Adipocyte (in vitro differentiated cells): Measurements from ENCODE around the gene SYTL5.
A peak's percentile ranks its signal among the peaks of the same experiment; 100 is the strongest.

Experiments
- DNase-seq: peaks from one replicate; pipeline ENCODE4 v3.0.0-alpha.2; 2015; ENCODE audit warnings: low read depth
- H3K27me3 ChIP-seq: replicated peaks from 2 replicates; pipeline ENCODE4 v1.7.0; 2013; ENCODE audit warnings: mild to moderate bottlenecking, low read length, moderate library complexity; ENCODE audit not compliant: control insufficient read depth, insufficient read depth
- H3K36me3 ChIP-seq: 2 replicates; pipeline ENCODE4 v1.7.0; 2013; ENCODE audit warnings: low read length, mild to moderate bottlenecking, moderate library complexity; ENCODE audit not compliant: control insufficient read depth, insufficient read depth, severe bottlenecking
- H3K4me1 ChIP-seq: 2 replicates; pipeline ENCODE4 v1.7.0; 2013; ENCODE audit warnings: mild to moderate bottlenecking, low read length, moderate library complexity; ENCODE audit not compliant: control insufficient read depth, insufficient read depth
- H3K4me3 ChIP-seq: 2 replicates; pipeline ENCODE4 v1.7.0; 2013; ENCODE audit warnings: mild to moderate bottlenecking, low read length, moderate library complexity
- H3K9ac ChIP-seq: 2 replicates; pipeline ENCODE4 v1.7.0; 2013; ENCODE audit warnings: mild to moderate bottlenecking, low read length, moderate library complexity
- H3K9me3 ChIP-seq: 2 replicates; pipeline ENCODE4 v1.7.0; 2013; ENCODE audit warnings: mild to moderate bottlenecking, low read length, moderate library complexity; ENCODE audit not compliant: control insufficient read depth

Gene SYTL5

GRCh38 chrX:37993176-37993575, 13.2 kb upstream of the SYTL5 start:
- Histone ChIP-seq H3K9ac (no peak overlapping the region), H3K27me3 (peaks cover 7% of the 10 kb centered on the region), H3K9me3 (no peaks in the 10 kb centered on the region), H3K4me3 (no peak overlapping the region), H3K4me1 (peaks cover 3% of the 10 kb centered on the region), H3K36me3 (no peaks in the 10 kb centered on the region)
- DNase-seq: no peak

DNA sequence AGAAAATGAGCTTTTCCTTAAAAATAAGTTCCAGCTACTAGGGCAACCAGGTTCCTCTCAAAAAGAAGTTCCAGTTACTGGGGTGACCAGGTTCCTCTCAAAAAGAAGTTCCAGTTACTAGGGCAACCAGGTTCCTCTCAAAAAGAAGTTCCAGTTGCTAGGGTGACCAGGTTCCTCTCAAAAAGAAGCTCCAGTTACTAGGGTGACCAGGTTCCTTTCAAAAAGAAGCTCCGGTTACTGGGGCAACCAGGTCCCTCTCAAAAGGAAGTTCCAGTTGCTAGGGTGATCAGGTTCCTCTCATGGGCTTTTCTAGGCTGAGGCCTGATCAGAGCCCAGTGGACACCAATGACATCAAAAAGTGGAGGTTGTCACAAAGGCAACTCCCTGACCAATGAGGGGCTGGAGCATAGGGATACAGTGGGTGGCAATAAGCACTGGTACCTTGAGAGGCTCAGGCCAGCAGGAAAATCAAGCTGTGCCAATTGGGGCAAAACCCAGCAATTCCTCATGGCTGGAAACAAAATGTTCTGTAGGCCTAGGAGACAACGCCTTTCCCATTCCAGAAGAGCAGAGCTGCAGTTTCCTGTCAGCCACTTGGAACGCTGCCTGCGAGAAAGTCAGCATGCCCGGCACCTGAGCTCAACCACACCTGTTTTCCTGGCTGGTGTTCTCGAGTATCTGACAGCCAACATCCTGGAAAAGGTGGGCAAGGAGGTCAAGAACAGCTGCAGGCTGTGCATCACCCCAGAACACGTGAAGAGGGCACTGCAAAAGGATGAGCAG, 12.3 kb upstream of the SYTL5 start:
- Histone ChIP-seq H3K27me3 (peaks cover 7% of the 10 kb centered on the region), H3K9ac (no peak overlapping the region), H3K9me3 (no peaks in the 10 kb centered on the region), H3K4me3 (no peak overlapping the region), H3K36me3 (no peaks in the 10 kb centered on the region), H3K4me1 (no peaks in the 10 kb centered on the region)
- no peak for DNase-seq

- Histone ChIP-seq H3K4me1 (no peaks in the 10 kb centered on the region), H3K9ac (no peak overlapping the region), H3K9me3 (no peaks in the 10 kb centered on the region), H3K27me3 (peaks cover 7% of the 10 kb centered on the region), H3K4me3 (no peak overlapping the region), H3K36me3 (no peaks in the 10 kb centered on the region)
- DNase-seq: no peak
Observed at GRCh38 chrX:37995428-37995827, 10.9 kb upstream of the SYTL5 start.

DNA sequence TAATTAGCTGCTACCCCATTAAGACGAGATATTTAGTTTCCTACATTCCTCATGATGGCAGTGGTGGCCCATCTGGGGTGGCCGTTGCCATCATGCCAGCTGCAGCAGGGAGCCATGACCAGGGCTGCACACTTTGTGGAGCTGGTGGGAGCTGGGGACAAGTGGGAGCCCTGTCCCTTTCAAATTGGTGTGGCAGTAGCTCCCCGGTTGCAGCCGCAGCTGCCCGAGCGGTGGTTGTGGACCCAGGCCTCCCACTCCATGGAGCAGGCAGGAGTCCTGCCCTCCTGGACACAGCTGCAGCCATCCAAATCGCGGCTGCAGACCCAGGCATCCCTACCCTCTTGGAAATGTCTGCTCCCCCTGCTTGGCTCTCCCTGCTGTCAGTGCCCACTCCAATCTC, 9.3 kb upstream of the SYTL5 start:
- Histone ChIP-seq H3K4me1 (no peaks in the 10 kb centered on the region), H3K4me3 (no peak overlapping the region), H3K27me3 (peaks cover 7% of the 10 kb centered on the region), H3K9ac (no peak overlapping the region), H3K36me3 (no peaks in the 10 kb centered on the region), H3K9me3 (no peaks in the 10 kb centered on the region)
- no peak for DNase-seq

GRCh38 chrX:37998586-37999262, 7.6 kb upstream of the SYTL5 start:
- no peaks in the 10 kb centered on the region for H3K4me1 ChIP-seq
- H3K36me3 ChIP-seq: no peaks in the 10 kb centered on the region
- H3K9ac ChIP-seq: no peak overlapping the region
- peaks cover 7% of the 10 kb centered on the region for H3K27me3 ChIP-seq
- DNase-seq: peak; percentile 17
- H3K9me3 ChIP-seq: no peaks in the 10 kb centered on the region
- no peak overlapping the region for H3K4me3 ChIP-seq

DNA sequence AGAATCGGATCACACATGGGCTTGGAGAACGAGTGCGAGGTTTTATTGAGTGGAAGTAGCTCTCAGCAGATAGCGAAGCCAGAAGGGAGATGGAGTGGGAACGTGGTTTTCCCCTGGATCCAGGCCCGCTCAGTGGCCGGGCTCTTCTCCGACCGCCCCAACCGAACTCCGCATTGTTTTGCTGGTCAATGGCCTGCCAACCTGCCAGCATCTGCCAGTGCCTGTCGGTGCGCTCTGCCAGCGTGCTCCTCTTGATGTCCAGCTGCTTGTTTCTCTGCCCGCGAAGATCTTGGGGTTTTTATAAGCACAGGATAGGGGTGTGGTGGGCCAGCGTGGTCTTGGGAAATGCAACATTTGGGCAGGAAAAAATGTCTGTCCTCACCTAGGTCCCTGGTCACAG, 5.6 kb upstream of the SYTL5 start:
- H3K9ac ChIP-seq: no peak overlapping the region
- no peaks in the 10 kb centered on the region for H3K36me3 ChIP-seq
- DNase-seq: no peak
- peaks cover 7% of the 10 kb centered on the region for H3K27me3 ChIP-seq
- H3K4me1 ChIP-seq: no peaks in the 10 kb centered on the region
- peaks cover 6% of the 10 kb centered on the region for H3K9me3 ChIP-seq
- no peak overlapping the region for H3K4me3 ChIP-seq

GRCh38 chrX:38004046-38004445, 2.3 kb upstream of the SYTL5 start:
- peak; percentile 50 for DNase-seq
- H3K4me1 ChIP-seq: no peaks in the 10 kb centered on the region
- no peak overlapping the region for H3K9ac ChIP-seq
- H3K9me3 ChIP-seq: peaks cover 8% of the 10 kb centered on the region
- H3K27me3 ChIP-seq: no peaks in the 10 kb centered on the region
- no peaks in the 10 kb centered on the region for H3K36me3 ChIP-seq
- H3K4me3 ChIP-seq: no peak overlapping the region

GRCh38 chrX:38006778-38007177, 425 bp downstream of the SYTL5 start:
- no peaks in the 10 kb centered on the region for H3K36me3 ChIP-seq
- no peak overlapping the region for H3K9ac ChIP-seq
- H3K4me1 ChIP-seq: no peaks in the 10 kb centered on the region
- no peaks in the 10 kb centered on the region for H3K27me3 ChIP-seq
- H3K9me3 ChIP-seq: peaks cover 8% of the 10 kb centered on the region
- DNase-seq: no peak
- no peak overlapping the region for H3K4me3 ChIP-seq

- no peaks in the 10 kb centered on the region for H3K27me3 ChIP-seq
Observed at GRCh38 chrX:38008658-38009057, 2.3 kb downstream of the SYTL5 start.

DNA sequence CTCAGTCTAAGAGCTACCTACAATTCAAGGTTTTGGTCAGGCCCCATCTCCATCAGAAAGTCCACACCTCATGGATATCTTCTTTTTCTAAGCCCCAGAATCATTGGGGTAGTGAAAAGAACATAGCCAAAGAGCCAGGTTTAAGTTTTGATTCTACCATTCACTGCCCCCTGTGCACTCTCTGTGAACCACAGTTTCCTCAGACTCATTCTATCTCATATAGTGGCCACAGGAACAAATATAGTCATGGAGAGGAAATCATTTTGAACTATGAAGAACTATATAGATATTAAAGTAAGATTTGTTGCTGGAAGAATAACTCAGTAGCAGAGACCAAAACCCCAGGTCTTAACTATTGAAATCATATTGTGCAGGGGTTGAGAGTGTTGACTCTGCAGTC, 3.3 kb downstream of the SYTL5 start:
- H3K4me1 ChIP-seq: no peaks in the 10 kb centered on the region
- H3K9ac ChIP-seq: no peak overlapping the region
- peaks cover 8% of the 10 kb centered on the region for H3K9me3 ChIP-seq
- H3K27me3 ChIP-seq: no peaks in the 10 kb centered on the region
- no peak overlapping the region for H3K4me3 ChIP-seq
- DNase-seq: no peak
- no peaks in the 10 kb centered on the region for H3K36me3 ChIP-seq

More at GRCh38 chrX:38008658-38009057, 2.3 kb downstream of the SYTL5 start:
- Histone ChIP-seq H3K4me1 (no peaks in the 10 kb centered on the region), H3K4me3 (no peak overlapping the region), H3K36me3 (no peaks in the 10 kb centered on the region), H3K9ac (no peak overlapping the region), H3K9me3 (peaks cover 8% of the 10 kb centered on the region)
- no peak for DNase-seq

- peak; percentile 3 for DNase-seq
- H3K36me3 ChIP-seq: no peaks in the 10 kb centered on the region
- no peak overlapping the region for H3K4me3 ChIP-seq
- no peaks in the 10 kb centered on the region for H3K4me1 ChIP-seq
- peak overlapping the region; percentile 13 for H3K9ac ChIP-seq
- peaks cover 6% of the 10 kb centered on the region for H3K9me3 ChIP-seq
- H3K27me3 ChIP-seq: no peaks in the 10 kb centered on the region
Observed at GRCh38 chrX:38018766-38019425, 12.5 kb downstream of the SYTL5 start.
